Esophagus muscularis mucosa (tissue), 4 donors: ENCODE results near the gene PEPD. TPM values are rescaled to one million over a fixed set of nuclear protein-coding genes. Genes with fewer than 3 reads are reported as not detected.

ENCODE experiments used
- DNase-seq: peaks from one replicate; pipeline ENCODE4 v3.0.0-alpha.2; 2017; ENCODE audit errors: extremely low spot score
- H3K27ac ChIP-seq, 4 donors: fragments of 200-600 bp; sonication (generic); replicated peaks in 1 of 4; 1 replicate in 3 of 4; 2 replicates in 1 of 4; pipeline ENCODE4 v1.5.1; 2016 to 2019; ENCODE audit warnings: mild to moderate bottlenecking in 1 of 4
- H3K27me3 ChIP-seq, 4 donors: fragments of 200-600 bp; sonication (generic); one replicate each; pipeline versions ENCODE4 v1.5.1 to v1.6.0; 2016 to 2019
- H3K36me3 ChIP-seq, 4 donors: fragments of 200-600 bp; sonication (generic); one replicate each; pipeline ENCODE4 v1.5.1; 2016 to 2019
- H3K4me1 ChIP-seq, 4 donors: fragments of 200-600 bp; sonication (generic); one replicate each; pipeline ENCODE4 v1.5.1; 2016 to 2019
- H3K4me3 ChIP-seq, 4 donors: fragments of 200-600 bp; sonication (generic); 1 replicate in 2 of 4; 2 replicates in 2 of 4; pipeline ENCODE4 v1.5.1; 2016 to 2019; ENCODE audit warnings: mild to moderate bottlenecking in 4 of 4, moderate library complexity in 1 of 4
- H3K9me3 ChIP-seq, 4 donors: fragments of 200-600 bp; sonication (generic); 1 replicate in 3 of 4; 2 replicates in 1 of 4; pipeline ENCODE4 v1.5.1; 2016 to 2019
- EP300 ChIP-seq: sonication (generic); formaldehyde crosslinking; IDR thresholded peaks from one replicate; pipeline ENCODE4 v1.6.1; 2017; ENCODE audit warnings: antibody characterized with exemption
- POLR2A ChIP-seq: fragments of 450-650 bp; IDR thresholded peaks from one replicate; pipeline ENCODE4 v1.6.1; 2017; ENCODE audit warnings: antibody characterized with exemption, moderate library complexity, mild to moderate bottlenecking, low read depth
- POLR2AphosphoS5 ChIP-seq, 2 donors: sonication (generic); formaldehyde crosslinking; IDR thresholded peaks; one replicate each; pipeline ENCODE4 v1.6.1; 2017; ENCODE audit warnings: antibody characterized with exemption in 2 of 2
- WGBS: methylation state at CpG from one replicate; pipeline ENCODE4 v1.1.5; 2018; 5-methylcytosine and 5-hydroxymethylcytosine counted together
- intact Hi-C: fragments of 100-400 bp; cut with DNase I; formaldehyde crosslinking; loops from one replicate; pipeline ENCODE4 v1.15.1; 2023
- total RNA-seq, 4 donors: library from RNA; depleted of rRNA; stranded (reverse); fragments of >200 nt; gene quantifications; one replicate each; pipeline versions ENCODE4 v1.1.0 to v1.2.1, GENCODE V29; 2016
- TF ChIP-seq, protein P1 (sequence below), 3 experiments: fragments of 200-600 bp in 2 of 3; fragments of 450-650 bp in 1 of 3; sonication (generic) in 2 of 3; IDR thresholded peaks; one replicate each; pipeline ENCODE4 v1.5.1; 2017 to 2019; ENCODE audit warnings: antibody characterized with exemption in 3 of 3, mild to moderate bottlenecking in 2 of 3, moderate library complexity in 1 of 3

Gene PEPD
- total RNA-seq, 4 donors from 2014 or later, result 59.8 to 90.9 (median 73.0) TPM

DNA sequence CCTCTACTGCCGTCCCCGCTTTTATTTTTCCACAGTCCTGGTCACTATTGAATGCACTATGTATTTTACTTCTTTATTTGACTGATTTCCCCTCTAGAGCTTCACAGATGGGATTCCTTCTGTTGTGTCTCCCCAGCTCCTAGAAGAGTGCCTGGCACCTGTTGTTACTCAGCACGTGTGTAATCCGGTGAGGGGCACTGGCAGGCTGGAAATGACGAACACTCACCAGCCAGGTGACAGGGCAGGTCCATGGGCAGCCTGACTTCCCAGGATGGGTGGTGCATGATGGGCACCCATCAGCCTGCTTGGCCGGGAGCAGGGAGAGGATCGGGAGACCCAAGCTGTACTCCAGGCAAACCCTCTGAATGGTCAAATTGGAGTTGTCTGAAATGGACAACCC lies 80.9 kb downstream of the PEPD start:
- no peaks in the 10 kb centered on the region for H3K4me1 ChIP-seq
- H3K9me3 ChIP-seq, result no peaks in the 10 kb centered on the region
- WGBS, result 93% methylated on average over 7 of the region's 7 CpGs
- peaks cover 0 to 33% (median 5%) of the 10 kb centered on the region in 4 donors for H3K36me3 ChIP-seq
- no peak overlapping the region for H3K4me3 ChIP-seq
- no peak overlapping the region for H3K27ac ChIP-seq
- no peak for TF ChIP-seq EP300
- TF ChIP-seq POLR2A, result no peak
- no peak for TF ChIP-seq POLR2AphosphoS5 (IDR thresholded peaks at IDR 0.05)
- TF ChIP-seq, protein P1, sequence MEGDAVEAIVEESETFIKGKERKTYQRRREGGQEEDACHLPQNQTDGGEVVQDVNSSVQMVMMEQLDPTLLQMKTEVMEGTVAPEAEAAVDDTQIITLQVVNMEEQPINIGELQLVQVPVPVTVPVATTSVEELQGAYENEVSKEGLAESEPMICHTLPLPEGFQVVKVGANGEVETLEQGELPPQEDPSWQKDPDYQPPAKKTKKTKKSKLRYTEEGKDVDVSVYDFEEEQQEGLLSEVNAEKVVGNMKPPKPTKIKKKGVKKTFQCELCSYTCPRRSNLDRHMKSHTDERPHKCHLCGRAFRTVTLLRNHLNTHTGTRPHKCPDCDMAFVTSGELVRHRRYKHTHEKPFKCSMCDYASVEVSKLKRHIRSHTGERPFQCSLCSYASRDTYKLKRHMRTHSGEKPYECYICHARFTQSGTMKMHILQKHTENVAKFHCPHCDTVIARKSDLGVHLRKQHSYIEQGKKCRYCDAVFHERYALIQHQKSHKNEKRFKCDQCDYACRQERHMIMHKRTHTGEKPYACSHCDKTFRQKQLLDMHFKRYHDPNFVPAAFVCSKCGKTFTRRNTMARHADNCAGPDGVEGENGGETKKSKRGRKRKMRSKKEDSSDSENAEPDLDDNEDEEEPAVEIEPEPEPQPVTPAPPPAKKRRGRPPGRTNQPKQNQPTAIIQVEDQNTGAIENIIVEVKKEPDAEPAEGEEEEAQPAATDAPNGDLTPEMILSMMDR (IDR thresholded peaks at IDR 0.05), result no peak
- no peaks in the 10 kb centered on the region for H3K27me3 ChIP-seq
- intact Hi-C loops, result no loop called here
- DNase-seq, result no peak

DNA sequence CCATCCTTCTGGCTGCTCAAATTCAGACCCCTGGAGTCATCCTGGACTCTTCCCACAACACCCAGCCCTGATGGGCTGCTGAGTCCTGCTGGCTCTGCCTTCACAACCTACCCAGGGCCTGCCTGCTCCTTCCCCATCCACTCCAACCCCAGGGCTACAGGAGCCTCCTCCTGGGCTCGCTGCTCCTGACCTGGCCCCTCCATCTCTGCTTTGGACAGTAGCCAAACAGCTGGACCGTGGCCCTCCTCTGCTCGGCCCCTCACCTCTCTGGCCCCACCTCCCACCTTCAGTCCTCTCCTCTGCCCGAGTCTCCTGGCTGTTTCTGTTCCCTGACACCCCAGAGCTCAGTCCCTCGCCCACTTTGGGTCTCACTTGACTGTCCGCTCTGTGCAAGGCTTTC lies 81.3 kb downstream of the PEPD start:
- no peaks in the 10 kb centered on the region for H3K9me3 ChIP-seq
- peaks cover 0 to 31% (median 8%) of the 10 kb centered on the region in 4 donors for H3K36me3 ChIP-seq
- H3K27ac ChIP-seq, result no peak overlapping the region
- H3K4me3 ChIP-seq, result no peak overlapping the region
- H3K27me3 ChIP-seq, result no peaks in the 10 kb centered on the region
- no peak for DNase-seq
- H3K4me1 ChIP-seq, result no peaks in the 10 kb centered on the region
- TF ChIP-seq POLR2A (no peak), EP300 (no peak), POLR2AphosphoS5 (IDR thresholded peaks at IDR 0.05) (no peak)
- TF ChIP-seq, protein P1 (IDR thresholded peaks at IDR 0.05), result no peak
- 82% methylated on average over 6 of the region's 6 CpGs for WGBS
- intact Hi-C loops, result no loop called here

DNA sequence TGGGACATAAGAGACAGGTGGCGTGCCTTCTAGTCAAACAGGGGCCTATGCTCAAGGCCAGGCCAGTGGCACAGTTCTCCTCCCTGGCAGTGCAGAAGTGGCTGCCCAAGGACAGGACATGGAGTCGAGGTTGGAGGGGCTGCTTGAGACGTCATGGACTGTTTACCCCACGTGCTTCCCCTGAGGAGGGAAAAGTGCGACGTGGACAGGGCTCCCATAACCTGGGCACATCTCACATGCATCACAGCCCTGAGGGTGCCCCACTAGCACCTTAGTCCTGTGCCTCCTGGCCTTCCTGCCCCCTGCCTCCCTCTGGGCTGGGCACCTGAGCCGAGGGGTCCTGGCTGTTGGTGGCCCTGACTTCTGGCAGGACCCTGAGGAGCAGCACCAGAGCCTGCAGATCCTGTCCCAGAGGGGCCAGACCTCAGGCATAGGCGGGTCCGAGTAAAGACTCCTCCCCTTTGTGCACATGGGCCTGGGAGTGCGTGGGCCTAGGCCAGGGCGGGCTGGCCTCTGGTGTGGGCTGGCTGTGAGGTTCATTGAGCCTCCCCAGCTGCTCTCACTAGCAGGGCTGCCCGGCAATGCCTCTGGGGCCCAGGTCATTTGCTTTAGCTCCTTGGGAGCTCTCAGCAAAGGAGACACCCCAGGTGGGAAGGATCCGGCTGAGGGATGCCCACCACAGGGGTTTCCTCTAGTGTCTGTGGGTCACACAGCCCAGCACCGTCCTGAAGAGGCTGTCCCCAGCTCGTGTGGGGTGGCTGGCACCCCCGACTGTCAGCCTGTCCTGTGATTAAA lies 82.4 kb downstream of the PEPD start:
- no peak for DNase-seq
- Histone ChIP-seq H3K9me3 (no peaks in the 10 kb centered on the region), H3K4me1 (no peaks in the 10 kb centered on the region), H3K27ac (no peak overlapping the region), H3K4me3 (no peak overlapping the region), H3K27me3 (no peaks in the 10 kb centered on the region), H3K36me3 (peaks cover 0 to 21% (median 9%) of the 10 kb centered on the region in 4 donors)
- TF ChIP-seq EP300, result no peak
- no peak for TF ChIP-seq POLR2A
- TF ChIP-seq, protein P1 (IDR thresholded peaks at IDR 0.05), result no peak
- intact Hi-C loops, result no loop called here
- 89% methylated on average over 11 of the region's 16 CpGs for WGBS

DNA sequence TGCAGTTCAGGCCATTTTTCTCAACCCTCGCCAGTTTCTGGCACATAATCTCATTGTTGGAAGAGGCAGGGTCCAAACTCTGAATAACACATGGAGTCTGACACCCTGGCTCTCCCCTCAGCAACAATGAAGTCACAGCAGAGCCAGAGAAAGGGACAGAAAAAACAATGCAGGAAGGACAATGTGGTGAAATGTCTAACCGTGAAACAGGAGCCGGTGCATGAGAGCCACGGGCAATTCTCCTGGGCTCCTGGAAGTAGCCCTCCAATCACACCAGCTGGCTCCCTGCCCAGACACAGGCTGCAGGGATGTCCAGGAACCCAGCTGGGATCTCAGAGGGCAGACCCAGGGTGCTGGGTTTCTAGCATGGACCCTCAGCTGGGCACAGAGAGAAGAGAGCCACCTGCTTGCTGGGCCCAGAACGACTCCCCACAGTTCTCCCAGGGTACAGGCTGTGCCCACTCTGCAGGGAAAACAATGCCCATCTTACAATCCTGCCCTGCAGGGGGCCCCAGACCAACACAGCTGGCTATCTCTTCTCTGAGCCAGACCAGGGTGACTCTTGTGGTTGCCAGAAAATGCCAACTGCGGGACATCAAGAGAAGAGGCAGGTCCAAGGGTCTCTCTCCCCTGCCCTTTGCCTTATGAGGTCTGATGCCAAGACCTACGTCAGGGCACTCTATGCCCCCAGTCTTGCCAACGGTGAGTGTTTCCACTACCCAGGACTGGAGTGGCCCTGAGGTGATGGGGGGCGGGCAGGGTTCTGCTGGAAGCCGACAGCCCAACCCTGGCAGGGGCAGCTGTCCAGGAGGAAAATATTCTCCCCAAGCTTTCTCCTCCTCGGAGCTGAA lies 83.5 kb downstream of the PEPD start:
- no peak for DNase-seq
- intact Hi-C loops, result no loop called here

More for the DNA sequence above, 83.5 kb downstream of the PEPD start:
- H3K4me1 ChIP-seq, result no peaks in the 10 kb centered on the region
- WGBS, result 67% methylated on average over 6 of the region's 11 CpGs
- peaks cover 0 to 17% (median 8%) of the 10 kb centered on the region in 4 donors for H3K36me3 ChIP-seq
- no peaks in the 10 kb centered on the region for H3K27me3 ChIP-seq
- H3K4me3 ChIP-seq, result no peak overlapping the region
- no peak overlapping the region for H3K27ac ChIP-seq
- TF ChIP-seq EP300 (no peak), POLR2A (no peak), POLR2AphosphoS5 (IDR thresholded peaks at IDR 0.05) (no peak)
- TF ChIP-seq, protein P1 (IDR thresholded peaks at IDR 0.05), result no peak
- no peaks in the 10 kb centered on the region for H3K9me3 ChIP-seq
